ENCODE measurements around the gene CCNA2. TPM values are rescaled to one million over a fixed set of nuclear protein-coding genes. Genes with fewer than 3 reads are reported as not detected.

CCNA2 gene
- total RNA-seq: 10 to 100 TPM; 11.6 to 43.5 (median 22.6) TPM

DNA sequence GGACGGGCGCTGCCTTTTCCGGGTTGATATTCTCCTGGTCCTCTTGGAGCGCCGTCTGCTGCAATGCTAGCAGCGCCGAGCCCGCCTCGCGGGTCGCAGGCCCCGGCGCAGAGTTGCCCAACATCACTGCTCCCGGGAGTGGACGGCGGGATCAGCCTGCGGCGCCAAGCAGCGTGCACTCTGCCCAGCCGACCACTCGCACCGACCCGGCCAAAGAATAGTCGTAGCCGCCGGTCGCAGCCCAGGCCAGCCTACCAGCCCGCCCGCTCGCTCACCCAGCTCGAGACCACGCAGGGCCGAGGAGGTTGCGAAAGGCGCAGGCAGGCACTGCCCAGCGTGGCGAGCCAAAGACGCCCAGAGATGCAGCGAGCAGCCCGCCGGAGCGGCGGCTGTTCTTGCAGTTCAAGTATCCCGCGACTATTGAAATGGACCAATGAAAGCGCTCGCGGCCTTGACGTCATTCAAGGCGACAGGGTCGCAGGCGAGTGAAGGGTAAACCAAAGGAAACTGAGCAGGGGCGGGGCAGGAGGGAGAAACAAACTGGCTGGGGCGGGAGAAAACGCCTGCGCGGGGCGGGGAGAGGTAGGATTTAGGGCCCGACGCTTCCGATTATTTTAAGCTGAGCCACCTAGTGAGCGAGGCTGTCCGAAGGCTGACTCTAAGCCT lies at the start of gene CCNA2:
TSS of gene CCNA2 (minus strand) at position 379 of the 666 bp plus-strand sequence. CDS start at position 124, 255 bp downstream.
- Histone ChIP-seq H3K27me3 (no peaks in the 10 kb centered on the region), H3K36me3 (peaks cover 0 to 49% (median 5%) of the 10 kb centered on the region in 3 donors), H3K9me3 (no peaks in the 10 kb centered on the region), H3K27ac (peak within 1 kb of the TSS; percentile 74 to 87 (median 78)), H3K4me1 (peaks cover 0 to 27% (median 11%) of the 10 kb centered on the region in 3 donors), H3K4me3 (peak within 1 kb of the TSS; percentile 72 to 89 (median 82))
- 0 to 1% methylated on average over 17 to 19 of the region's 63 CpGs for WGBS, 2 donors
- DNase-seq: peak; percentile 80
- TF ChIP-seq POLR2A (IDR thresholded peaks at IDR 0.05): peak in 1 of 4 donors; percentile 49
- TF ChIP-seq, protein P1, sequence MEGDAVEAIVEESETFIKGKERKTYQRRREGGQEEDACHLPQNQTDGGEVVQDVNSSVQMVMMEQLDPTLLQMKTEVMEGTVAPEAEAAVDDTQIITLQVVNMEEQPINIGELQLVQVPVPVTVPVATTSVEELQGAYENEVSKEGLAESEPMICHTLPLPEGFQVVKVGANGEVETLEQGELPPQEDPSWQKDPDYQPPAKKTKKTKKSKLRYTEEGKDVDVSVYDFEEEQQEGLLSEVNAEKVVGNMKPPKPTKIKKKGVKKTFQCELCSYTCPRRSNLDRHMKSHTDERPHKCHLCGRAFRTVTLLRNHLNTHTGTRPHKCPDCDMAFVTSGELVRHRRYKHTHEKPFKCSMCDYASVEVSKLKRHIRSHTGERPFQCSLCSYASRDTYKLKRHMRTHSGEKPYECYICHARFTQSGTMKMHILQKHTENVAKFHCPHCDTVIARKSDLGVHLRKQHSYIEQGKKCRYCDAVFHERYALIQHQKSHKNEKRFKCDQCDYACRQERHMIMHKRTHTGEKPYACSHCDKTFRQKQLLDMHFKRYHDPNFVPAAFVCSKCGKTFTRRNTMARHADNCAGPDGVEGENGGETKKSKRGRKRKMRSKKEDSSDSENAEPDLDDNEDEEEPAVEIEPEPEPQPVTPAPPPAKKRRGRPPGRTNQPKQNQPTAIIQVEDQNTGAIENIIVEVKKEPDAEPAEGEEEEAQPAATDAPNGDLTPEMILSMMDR (IDR thresholded peaks at IDR 0.05): no peak
- intact Hi-C loops (cut with DNase I): no loop called here

DNA sequence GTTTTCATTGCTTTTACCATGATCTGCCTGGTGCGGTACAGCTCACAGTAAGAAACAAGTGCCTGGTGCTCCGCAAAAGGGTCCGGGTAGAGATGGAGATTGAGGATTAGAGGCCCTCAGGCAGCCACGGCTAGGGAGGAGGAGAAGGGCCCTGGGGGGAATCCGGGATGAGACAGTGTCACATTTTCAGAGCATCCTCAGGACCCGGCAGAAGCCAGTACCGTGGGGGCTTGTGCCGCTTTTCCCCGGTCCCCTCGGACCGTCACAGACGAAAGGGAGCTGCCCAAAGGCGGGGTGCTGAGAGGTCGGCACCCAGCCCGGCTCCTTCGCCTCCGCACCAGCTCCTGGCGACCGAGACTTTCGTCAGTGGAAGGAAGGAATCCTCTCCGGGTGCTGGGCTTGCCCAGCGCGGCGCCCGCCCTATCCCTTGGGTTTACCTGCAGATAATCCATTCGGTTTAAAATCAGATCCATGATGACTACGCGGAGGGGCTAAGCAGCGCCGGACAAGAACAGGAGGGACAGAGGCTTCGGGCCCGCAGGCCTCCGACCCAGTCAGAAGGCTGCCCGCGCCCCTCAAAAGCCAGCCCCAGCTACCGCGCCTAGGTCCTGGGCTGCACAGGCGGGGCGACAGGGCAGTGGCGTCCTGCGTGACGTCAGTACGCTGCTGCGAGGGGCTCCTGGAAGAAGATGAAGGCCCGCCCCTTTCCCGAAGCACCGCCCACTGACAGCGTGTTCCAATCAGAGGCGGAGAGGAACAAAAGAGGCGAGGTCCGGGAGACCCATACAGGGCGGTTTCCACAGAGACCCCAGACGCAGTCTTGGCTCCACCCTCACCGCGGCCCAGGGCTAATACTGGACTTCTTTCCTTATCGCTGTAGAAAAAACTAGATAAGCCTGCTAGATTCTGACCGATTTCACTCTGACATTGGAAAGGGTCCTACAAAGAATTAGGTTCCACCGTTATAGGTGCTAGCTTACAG lies 46.4 kb upstream of the CCNA2 start, which contains the start of gene BBS7:
TSS of gene BBS7 (minus strand) at position 634 of the 982 bp plus-strand sequence. CDS start at position 473, 161 bp downstream.
- Histone ChIP-seq H3K27ac (peak within 1 kb of the TSS; percentile 88 to 95 (median 94)), H3K36me3 (peaks cover 0 to 20% (median 0%) of the 10 kb centered on the region in 3 donors), H3K4me1 (peaks cover 3 to 16% (median 7%) of the 10 kb centered on the region in 3 donors), H3K9me3 (no peaks in the 10 kb centered on the region), H3K27me3 (no peaks in the 10 kb centered on the region), H3K4me3 (peak within 1 kb of the TSS; percentile 71 to 93 (median 76))
- 0 to 2% methylated on average over 9 to 14 of the region's 58 CpGs for WGBS, 2 donors
- peak; percentile 80 for DNase-seq
- intact Hi-C loops (cut with DNase I): no loop called here
- TF ChIP-seq POLR2A (IDR thresholded peaks at IDR 0.05): peak in 2 of 4 donors; percentile 56 to 73
- TF ChIP-seq, protein P1 (IDR thresholded peaks at IDR 0.05): no peak

DNA sequence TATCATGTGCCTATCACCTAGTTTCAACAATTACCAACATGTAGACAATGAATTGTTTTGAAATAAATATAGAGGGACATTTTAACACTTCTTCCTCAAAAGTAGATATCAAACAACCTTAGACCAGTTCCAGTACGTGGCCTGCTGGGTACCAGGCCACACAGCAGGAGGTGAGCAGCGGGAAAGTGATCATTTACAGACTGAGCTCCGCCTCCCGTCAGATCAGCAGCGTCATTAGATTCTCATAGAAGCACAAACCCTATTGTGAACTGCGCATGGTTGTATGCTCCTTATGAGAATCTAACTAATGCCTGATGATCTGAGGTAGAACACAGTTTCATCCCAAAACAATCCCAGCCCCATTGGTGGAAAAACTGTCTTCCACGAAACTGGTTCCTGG lies 40.1 kb upstream of the CCNA2 start:
- Histone ChIP-seq H3K27ac (no peak overlapping the region), H3K27me3 (no peaks in the 10 kb centered on the region), H3K4me3 (no peak overlapping the region), H3K36me3 (peaks cover 0 to 61% (median 3%) of the 10 kb centered on the region in 3 donors), H3K4me1 (peaks cover 0 to 1% (median under 1%) of the 10 kb centered on the region in 3 donors), H3K9me3 (no peaks in the 10 kb centered on the region)
- TF ChIP-seq, protein P1 (IDR thresholded peaks at IDR 0.05): no peak
- TF ChIP-seq POLR2A (IDR thresholded peaks at IDR 0.05): no peak
- intact Hi-C loops (cut with DNase I): no loop called here
- 87 to 88% methylated on average over 7 of the region's 7 CpGs for WGBS, 2 donors
- no peak for DNase-seq

DNA sequence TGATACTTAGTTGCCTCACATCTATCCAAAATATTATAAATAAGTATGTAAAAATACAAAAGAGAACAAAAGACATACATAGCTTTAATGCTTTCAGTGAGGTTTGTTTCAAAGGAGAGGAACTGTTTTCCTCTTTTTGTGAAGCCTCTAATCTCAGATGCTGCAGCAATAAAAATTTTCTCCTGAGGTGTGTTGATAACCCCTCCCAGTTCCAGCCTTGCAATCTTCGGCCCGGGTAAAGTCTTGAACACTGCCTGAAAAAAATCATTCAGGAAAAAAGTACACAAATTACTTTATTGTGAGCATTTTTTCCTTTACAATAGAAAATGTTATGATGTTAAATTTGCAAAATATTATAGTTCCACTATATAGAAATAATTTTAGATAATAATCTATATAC lies 37.7 kb upstream of the CCNA2 start:
- TF ChIP-seq, protein P1 (IDR thresholded peaks at IDR 0.05): no peak
- no peak for TF ChIP-seq POLR2A (IDR thresholded peaks at IDR 0.05)
- H3K36me3 ChIP-seq: peaks cover 0 to 73% (median 6%) of the 10 kb centered on the region in 3 donors
- 87 to 95% methylated on average over 2 of the region's 2 CpGs for WGBS, 2 donors

More for the DNA sequence above, 37.7 kb upstream of the CCNA2 start:
- no peaks in the 10 kb centered on the region for H3K4me1 ChIP-seq
- no peak overlapping the region for H3K27ac ChIP-seq
- no peaks in the 10 kb centered on the region for H3K27me3 ChIP-seq
- H3K4me3 ChIP-seq: no peak overlapping the region
- no peak for DNase-seq
- no peaks in the 10 kb centered on the region for H3K9me3 ChIP-seq
- intact Hi-C loops (cut with DNase I): no loop called here
